ENCODE measurements around the gene DMXL1.

DNA sequence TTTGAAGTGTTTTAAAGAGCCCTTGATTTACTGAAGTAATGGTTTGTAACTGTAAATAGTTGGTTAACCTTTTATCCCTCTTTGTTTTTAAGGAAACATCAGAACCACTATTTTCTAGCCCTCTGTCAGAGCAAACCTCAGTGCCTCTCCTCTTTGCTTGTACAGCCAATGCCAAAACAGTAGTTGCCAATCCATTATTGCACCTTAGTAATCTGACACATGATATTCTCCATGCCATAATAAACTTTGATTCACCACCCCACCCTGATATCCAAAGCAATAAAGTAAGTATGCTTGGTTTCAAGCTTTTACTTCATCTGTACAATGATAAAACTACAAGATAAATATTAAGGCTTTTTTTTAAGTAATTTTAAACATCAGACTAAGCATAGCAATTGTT is 100.8 kb downstream of the DMXL1 start:
- TF ChIP-seq, protein P1, sequence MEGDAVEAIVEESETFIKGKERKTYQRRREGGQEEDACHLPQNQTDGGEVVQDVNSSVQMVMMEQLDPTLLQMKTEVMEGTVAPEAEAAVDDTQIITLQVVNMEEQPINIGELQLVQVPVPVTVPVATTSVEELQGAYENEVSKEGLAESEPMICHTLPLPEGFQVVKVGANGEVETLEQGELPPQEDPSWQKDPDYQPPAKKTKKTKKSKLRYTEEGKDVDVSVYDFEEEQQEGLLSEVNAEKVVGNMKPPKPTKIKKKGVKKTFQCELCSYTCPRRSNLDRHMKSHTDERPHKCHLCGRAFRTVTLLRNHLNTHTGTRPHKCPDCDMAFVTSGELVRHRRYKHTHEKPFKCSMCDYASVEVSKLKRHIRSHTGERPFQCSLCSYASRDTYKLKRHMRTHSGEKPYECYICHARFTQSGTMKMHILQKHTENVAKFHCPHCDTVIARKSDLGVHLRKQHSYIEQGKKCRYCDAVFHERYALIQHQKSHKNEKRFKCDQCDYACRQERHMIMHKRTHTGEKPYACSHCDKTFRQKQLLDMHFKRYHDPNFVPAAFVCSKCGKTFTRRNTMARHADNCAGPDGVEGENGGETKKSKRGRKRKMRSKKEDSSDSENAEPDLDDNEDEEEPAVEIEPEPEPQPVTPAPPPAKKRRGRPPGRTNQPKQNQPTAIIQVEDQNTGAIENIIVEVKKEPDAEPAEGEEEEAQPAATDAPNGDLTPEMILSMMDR (conservative IDR thresholded peaks at IDR 0.05), result no peak
- no peak for TF ChIP-seq ZFX (IDR thresholded peaks at IDR 0.05)
